Non-pigmented ciliary epithelial cell (primary cell): ENCODE measurements around the gene ARFIP1.
A peak's percentile ranks its signal among the peaks of the same experiment; 100 is the strongest.
"Not testable (repeated sequence)": the region's sequence is repeated elsewhere in the genome, so short reads cannot be mapped to it uniquely, and the experiment has no call there.

ENCODE experiments used
- DNase-seq: peaks from one replicate; pipeline ENCODE4 v3.0.0-alpha.2; 2010; ENCODE audit warnings: low read depth

Gene ARFIP1, protein sequence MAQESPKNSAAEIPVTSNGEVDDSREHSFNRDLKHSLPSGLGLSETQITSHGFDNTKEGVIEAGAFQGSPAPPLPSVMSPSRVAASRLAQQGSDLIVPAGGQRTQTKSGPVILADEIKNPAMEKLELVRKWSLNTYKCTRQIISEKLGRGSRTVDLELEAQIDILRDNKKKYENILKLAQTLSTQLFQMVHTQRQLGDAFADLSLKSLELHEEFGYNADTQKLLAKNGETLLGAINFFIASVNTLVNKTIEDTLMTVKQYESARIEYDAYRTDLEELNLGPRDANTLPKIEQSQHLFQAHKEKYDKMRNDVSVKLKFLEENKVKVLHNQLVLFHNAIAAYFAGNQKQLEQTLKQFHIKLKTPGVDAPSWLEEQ

DNA sequence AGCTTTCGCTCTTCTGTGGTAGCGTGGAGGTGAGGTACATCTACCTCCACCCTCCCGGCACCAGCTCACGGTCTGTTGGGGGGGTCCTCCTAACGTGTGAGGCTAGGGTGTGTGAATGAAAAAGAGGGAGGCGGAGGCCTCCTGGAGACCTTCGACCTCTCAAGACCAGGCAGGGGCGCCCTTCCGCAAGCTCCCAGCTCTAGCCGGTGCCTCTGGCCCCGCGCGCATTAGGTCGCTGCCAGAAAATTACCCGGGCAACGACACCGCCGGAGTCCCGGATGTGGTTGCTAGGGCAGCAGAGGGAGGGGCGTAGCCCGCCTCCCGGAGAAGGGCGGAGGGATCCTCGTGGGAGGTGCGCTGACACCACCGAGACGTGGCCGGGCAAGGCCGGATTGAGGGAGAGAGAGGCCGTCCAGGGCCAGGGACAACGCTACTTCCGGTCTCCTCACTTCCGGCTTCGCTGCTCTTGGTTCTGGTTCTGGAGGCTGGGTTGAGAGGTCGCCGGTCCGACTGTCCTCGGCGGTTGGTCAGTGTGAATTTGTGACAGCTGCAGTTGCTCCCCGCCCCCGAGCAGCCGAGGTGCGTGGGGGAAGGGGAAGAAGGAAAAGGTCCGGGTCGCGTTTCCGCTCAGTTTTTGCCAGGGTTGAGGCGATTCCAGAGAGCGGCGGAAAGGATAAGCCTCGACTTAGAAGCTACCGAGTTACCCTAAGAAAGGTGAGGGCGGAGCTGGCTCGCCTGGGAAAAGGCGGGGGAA lies at the start of gene ARFIP1, which contains the start of gene TIGD4:
ARFIP1 (plus strand) TSS at position 442 of the 754 bp plus-strand sequence. CDS start 49,680 bp downstream, outside the sequence.
TIGD4 (minus strand) TSS at position 218 of the 754 bp plus-strand sequence. CDS start 8,726 bp downstream, outside the sequence.
- DNase-seq = peak; percentile 85

DNA sequence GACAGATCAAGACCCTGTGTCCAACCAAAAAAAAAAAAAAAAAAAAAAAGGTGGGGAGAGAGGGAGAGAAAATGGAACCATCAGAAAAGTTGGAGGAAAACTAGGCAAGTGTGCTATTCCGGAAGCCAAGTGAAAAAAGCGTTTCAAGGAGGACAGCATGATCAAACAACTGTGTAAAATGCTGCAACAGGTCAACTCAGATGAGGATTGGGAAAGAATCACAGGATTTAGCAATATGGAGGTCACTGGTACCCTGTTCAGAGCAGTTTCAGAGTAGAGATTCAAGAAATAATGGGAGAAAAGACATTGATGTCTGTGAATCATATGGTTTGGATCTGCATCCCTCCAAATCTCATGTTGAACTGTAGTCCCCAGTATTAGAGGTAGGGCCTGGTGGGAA lies 47.8 kb upstream of the ARFIP1 start:
- no peak for DNase-seq

DNA sequence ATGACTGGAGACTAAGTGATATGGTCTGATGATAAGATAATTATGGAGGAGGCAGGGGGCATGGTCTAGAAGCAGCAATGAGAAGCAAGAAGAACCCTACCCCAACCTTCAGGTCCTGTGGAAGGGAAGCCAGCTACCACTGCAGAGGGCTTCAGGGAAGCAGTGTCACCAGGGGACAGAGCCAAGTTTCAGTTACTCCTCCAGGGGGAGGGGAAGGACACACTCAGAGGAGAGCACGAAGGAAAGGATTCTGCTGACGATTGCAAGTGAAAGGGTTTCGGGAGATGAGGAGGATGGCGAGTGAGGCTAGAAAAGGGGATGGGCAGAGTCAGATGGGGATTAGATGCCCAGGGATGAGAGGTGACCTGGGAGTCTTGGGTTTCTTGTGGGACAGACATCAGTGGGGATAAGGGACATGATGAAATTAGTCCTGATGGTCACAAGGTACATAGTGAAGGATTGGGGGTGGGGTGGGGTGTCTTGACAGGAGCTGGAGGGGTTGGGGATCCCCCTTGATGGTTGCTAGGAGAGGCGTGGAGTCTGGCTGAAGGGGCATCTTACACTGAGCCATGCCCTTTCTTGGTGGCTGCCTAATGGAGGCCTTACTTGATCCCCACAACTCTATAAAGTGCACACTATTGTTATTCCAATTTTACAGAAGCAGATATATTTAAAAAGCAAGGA lies 45.6 kb upstream of the ARFIP1 start:
- DNase-seq = no peak

DNA sequence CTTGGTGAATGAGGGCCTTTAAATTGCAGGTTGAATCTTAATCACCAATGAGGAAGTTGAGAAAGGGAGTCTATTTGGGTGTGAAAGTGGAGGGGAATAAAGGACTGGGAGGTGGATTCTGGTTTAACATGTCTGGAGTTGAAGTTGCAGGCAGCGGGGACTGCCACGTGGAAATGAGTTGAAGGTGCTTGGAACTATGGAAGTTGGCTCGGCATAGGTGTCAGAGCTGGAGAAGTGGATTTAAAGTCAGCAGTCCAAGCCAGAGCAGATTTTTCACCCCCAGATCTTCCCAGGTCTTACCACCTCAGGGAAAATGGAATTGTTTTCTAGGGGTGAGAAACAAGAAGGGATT lies 45.1 kb upstream of the ARFIP1 start:
- DNase-seq = no peak

DNA sequence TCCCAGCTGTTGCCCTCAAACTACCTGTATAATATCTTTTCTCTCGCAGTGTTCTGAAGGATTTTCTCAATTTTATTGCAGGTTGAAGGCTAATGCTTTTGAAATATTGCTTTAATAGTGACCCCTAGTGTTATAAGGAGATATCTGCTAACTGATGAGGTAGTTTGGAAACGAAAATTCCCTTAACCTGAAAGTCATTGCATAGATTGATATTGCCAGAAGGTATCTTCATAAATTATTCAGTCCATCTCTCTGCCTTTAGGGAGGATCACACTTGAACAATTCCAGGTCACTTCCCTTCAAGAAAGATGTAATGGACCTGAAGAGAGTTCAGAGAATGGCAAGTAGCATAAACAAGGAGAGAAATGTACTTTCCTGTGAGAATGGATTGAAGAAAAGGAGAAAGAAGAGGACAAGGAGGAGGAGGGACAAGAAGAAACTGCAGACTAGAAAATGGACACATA lies 44.3 kb upstream of the ARFIP1 start:
- peak; percentile 4 for DNase-seq

DNA sequence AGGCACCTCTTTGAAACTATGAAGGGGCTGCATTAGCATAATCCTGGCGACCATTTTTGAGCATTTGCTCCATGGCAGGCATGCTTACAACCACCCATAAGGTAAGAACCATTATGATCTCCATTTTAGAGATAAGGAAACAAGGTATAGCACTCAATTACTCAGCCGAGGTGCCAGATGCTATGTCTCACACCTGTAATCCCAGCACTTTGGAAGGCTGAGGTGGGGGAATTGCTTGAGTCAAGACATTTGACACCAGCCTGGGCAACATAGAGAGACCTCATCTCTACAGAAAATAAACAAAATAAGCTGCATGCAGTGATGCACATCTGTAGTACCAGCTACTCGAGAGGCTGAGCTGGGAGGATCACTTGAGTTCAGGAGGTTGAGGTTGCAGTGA lies 43.8 kb upstream of the ARFIP1 start:
- no peak for DNase-seq

DNA sequence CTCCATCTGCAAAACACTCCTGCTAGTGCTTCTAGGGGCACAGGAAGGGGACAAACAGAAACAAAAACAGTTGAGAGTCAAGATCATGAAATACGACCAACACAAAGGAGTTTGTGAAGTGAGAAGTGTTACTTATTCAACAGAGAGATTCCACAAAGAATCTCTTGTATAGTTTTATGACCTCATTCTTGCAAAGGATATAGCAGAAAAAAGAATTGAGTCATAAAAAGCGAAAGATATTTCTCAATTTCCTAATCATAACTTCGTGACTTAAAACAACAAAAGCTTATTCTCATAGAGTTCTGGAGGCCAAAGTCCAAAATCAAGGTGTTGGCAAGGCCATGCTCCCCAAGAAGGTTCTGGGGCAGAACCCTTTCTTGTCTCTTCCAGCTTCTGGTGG lies 40.9 kb upstream of the ARFIP1 start:
- DNase-seq = no peak

DNA sequence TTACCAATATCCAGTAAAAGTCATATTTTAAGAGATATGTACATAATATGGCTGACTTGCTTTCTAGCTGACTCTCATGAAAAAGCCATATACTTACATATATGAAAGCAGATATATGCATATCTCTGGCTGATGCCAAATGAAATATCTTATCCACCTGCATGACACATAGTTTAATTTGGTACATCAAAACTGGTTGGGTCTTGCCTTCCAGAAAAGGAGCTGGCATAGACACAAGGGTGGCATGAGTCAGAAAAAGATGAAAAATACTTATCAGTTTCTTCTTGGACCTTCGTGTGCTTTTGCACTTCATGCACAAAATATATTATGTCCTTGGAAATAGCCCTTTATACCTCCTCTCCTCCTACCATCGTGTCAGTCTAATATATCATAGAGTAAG lies 32.3 kb upstream of the ARFIP1 start:
- DNase-seq = no peak

DNA sequence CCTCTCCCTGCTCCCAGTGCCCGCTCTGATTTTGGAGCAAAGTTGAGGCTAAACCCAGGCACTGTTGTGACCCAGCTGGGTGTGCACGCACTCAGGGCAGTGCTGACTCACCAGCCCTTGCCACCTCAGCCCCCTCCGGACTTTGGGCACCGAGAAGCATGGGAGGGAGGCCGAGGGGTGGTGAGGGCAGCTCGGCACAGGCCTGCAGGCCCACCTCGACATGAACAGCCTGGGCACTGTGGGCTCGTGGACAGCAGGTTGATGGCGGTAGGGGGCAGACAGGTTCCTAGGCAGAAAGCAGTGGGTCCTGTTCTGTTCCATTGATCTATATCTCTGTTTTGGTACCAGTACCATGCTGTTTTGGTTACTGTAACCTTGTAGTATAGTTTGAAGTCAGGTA lies 31.1 kb upstream of the ARFIP1 start:
- no peak for DNase-seq

DNA sequence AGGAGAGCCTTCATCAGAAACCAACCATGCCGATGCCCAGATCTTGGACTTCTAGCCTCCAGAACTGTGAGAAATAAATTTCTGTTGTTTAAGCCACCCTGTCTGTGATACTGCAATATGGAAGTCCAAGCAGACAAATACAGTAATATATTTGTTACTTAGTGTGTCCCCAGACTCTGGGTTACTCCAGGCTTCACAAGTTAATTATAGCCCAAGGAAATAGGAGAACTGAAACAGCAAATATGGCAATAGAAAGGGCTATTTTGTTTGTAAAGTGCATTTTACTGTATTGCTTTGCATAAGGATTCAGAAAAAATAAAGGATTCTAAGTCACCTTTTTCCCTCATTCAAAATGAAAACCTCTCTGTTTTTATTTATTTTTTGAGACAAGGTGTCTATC lies 16.0 kb upstream of the ARFIP1 start:
- DNase-seq = no peak

DNA sequence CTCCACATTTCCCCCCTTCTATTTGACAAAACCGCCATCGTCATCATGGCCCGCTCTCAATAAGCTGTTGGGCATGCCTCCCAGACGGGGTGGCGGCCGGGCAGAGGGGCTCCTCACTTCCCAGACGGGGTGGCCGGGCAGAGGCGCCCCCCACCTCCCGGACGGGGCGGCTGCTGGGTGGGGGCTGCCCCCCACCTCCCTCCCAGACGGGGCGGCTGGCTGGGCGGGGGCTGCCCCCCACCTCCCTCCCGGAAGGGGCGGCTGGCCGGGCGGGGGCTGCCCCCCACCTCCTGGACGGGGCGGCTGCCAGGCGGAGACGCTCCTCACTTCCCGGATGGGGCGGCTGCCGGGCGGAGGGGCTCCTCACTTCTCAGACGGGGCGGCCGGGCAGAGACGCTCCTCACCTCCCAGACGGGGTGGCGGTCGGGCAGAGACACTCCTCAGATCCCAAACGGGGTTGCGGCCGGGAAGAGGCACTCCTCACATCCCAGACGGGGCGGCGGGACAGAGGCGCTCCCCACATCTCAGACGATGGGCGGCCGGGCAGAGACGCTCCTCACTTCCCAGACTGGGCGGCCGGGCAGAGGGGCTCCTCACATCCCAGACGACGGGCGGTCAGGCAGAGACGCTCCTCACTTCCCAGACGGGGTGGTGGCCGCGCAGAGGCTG lies 14.6 kb upstream of the ARFIP1 start:
- not testable (repeated sequence) for DNase-seq

DNA sequence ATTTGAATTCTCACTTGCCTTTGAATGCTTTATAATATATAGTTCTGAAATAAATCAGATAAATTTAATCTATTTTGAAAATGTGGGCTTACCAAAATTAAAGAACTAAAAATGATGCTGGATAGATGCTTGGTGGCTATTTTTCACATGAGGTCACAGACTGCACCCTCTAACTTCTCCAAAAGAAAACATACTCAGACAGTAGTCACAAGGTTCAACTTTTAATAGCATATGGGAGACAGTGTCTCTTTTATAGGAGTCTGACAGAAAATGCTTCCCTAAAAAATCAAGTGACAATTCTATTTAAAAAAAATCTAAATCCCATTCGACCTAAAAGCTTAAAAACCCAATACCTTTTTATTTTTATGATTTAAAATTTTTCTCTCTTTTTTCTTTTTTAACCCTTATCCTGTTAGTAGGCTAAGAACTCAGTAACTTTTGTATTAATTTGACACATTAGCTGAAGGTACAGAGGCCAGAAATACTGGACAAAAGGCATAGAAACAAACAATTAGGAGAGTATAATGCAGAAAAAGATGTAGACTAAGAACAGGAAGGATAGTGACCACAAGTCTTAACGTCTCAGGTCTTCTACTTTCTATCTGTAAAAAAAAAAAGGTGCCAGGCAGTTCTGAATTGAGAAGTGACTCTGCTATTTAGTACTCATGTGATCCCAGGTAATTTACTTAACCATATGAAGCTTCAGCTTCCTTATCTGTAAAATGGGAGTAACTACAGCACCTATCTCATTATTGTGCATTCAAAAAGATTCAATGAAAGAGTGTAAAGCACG lies 7.8 kb upstream of the ARFIP1 start:
- no peak for DNase-seq

DNA sequence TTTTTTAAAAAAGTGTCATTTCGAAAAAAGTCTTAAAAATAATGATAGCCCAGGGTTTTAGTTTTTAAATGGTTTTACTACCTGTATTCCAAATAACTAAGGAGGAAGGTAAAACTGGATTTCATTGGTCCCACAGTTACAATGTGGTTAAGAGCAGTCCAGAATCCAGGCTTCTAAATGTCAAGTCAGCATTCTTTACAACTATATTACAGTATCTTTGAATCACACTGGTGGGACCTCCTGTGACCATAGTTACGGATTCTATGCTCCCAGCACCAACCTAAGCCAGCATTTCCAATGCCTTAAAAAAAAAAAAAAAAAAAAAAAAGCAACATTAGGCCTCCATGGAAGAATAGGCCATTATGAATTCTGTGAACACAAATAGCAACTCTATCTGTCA lies 6.4 kb upstream of the ARFIP1 start:
- no peak for DNase-seq

DNA sequence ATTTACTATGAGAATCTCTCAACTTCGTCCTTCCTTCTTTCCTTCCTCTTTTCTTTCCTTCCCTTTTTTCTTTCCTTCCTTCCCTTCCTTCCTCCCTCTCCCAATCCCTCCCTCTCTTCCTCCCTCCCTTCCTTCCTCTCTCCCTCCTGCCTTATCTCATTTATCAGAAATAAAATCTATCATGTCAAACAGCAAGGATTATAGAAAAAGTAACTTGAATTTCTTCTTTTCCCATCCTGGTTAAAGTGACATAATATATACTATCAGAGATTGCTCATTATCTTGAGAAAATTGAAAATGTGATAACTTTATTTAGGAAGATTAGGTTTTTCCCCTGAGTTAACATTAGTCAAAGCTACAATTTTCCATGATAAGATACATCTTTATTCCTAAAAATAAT lies 5.8 kb upstream of the ARFIP1 start:
- DNase-seq = no peak

DNA sequence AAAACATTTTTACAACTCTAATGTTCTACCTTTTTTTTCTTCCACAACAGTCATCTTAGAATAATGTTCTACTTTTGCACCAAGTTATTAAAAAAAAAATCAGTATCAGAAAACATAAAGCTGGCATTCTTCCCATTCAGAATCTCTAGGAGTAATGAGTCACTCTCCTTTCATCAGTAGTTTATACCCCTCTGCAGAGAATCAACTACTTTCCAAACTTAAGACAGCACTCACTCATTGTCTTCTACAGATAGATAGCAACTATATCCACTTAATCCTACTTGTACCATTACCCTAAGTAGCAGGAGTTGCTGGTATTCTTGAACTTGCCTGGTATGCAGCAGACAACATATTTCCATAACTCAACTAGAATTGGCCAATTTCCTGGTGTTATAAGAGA lies 3.4 kb upstream of the ARFIP1 start:
- DNase-seq = no peak

DNA sequence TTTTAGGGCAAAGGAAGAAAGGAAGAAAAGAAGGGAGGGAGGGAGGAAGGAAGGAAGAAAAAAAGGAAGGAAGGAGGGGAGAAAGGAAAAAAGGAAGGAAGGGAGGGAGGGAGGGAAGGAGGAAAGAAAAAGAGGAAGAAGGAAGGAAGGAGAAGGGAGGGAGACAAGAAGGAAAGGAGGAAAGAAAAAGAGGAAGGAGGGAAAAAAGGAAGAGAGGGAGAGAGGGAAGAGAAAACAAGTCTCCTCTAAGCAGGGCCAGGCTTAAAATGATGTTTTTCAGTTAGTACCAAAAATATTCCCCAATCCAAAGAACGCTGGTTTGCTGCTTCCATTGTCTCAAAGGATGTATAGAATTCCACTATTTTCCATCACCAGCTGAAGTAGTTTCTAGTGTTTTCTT lies 2.3 kb upstream of the ARFIP1 start:
- DNase-seq = no peak

DNA sequence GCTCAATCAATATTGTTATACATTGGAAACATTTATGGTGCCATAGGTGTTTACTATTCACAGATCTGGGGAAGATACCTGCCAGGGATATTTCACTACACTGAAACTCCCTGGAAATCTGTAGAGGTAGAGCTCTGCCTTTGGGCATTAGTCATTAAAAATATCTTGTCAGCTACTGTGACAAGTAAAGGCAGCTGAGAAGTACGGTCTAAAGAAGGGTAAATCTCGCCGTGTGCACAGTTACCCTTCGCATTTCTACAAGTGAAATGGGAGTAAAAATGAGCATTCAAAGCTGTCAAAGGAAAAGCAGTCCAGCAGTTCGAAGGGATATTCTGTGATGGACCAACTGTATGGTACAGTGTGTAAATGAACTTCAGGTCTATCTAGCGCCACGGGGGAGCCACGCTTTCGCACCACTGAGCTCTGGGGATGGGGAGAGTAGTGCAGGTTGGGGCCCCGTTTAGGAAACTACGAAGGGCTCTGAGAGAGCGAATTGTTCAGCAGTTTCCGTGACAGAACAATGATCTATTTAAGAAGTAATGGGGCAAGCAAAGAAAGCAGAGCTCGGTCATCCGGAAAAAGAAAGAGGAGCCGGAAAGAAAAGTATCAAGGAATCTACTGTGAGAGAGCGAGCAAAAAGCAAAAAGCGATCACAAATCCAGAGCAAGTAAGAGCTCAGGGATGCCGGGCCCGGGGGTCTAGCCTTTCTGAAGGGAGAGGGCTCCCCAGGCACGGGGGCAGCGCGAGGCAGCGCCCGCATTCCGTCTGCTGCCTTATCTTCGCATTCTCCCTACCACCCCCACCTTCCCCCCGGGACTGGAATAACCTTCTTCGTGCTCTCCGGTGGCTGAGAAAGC lies 870 bp upstream of the ARFIP1 start:
- DNase-seq = no peak

DNA sequence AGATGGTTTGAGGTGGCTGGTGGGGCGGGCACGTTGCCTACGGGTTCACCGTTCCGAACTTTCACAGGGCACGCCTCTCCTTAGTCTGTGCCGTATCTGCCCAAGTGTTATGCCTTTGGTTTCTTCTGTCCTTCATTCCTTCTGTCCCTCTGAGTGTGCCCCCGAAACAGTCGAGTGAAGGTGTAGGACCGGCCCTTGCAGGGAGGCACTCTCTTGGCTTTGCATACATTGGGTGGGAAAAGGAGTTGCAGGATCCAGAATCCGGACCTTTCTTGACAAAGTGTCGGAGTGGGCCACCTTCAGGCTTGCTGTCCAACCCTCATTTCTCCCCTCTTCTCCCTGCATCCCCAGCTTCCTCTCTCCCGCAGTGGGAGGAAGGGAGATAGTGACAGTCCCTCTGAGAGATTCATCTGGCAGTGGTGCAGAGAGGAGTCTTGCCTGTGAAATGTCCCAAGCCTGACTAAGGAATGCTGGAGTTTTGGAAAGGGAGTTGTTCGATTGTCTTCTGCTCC lies 569 bp downstream of the ARFIP1 start:
- no peak for DNase-seq

DNA sequence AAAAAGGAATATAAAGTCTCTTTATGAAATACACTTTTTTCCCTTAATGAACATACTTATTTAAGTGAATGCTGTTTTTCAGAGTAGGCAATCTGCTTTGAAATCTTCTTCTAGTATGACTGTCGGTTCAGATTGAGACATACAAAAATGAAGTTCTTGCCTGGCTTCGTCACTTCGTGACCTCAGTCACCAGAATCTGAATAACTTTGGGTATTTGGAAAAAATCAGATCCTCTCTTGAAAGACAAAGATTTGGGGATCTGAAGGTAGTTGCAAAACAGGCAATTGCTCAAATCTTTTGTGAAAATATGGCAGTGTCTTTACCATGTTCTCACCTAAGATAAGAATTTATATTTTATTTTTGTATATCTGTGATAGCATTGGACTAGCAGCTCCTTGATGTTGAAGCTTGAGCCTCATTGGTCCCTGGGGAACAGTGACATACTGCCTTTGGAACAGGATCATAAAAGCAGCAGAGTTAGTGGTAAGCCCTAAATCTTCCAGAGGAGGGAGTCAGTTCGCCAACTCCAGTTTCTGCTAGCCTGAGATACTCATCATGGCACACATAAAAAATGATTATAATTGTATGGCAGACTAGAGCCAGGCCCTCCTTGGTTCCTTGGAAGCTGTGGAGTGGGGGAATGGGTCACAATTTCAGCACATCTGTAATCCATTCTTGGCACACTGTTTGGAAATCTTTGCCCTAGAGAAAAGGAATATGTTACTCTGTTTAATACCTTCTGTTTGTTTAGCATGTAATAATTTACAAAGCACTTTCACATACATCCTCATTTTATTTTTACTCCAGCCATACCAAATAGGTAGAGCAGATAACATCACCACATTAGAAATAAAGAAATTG lies 5.0 kb downstream of the ARFIP1 start:
- no peak for DNase-seq
